GM12872 (cell line): ENCODE data around the gene RAD21L1.

ENCODE experiments used
- CTCF ChIP-seq: IDR thresholded peaks from 3 replicates; pipeline ENCODE4 v1.5.1; 2011; ENCODE audit warnings: low read depth, mild to moderate bottlenecking, low read length, moderate library complexity; ENCODE audit not compliant: insufficient read depth

The RAD21L1 gene

GRCh38 chr20:1263853-1264252 lies 38.0 kb downstream of the RAD21L1 start:
- TF ChIP-seq CTCF = no peak

GRCh38 chr20:1264727-1265126 lies 38.9 kb downstream of the RAD21L1 start:
- TF ChIP-seq CTCF = no peak

- TF ChIP-seq CTCF = no peak
Measured at GRCh38 chr20:1265226-1265915, 39.5 kb downstream of the RAD21L1 start.

GRCh38 chr20:1265916-1266166 lies 40.0 kb downstream of the RAD21L1 start:
- no peak for TF ChIP-seq CTCF

GRCh38 chr20:1266167-1266973 lies 40.5 kb downstream of the RAD21L1 start, which contains the start of gene SNPH:
SNPH (plus strand) TSS chr20:1266294; CDS start chr20:1296240, 29,946 bp downstream.
- no peak for TF ChIP-seq CTCF

- TF ChIP-seq CTCF = no peak
Measured at GRCh38 chr20:1267161-1267560, 41.3 kb downstream of the RAD21L1 start.

- no peak for TF ChIP-seq CTCF
Measured at GRCh38 chr20:1267809-1268374, 42.0 kb downstream of the RAD21L1 start.
